HG02763 (cell line): ENCODE results near the gene VWA8.

Experiments
- ATAC-seq: cut with Tn5 transposase; IDR thresholded peaks from one replicate; pipeline ENCODE4 v1.9.1; 2021; ENCODE audit warnings: mild to moderate bottlenecking, moderate library complexity; ENCODE audit not compliant: unreplicated experiment

VWA8 gene

GRCh38 chr13:41697578-41697977 is 263.3 kb downstream of the VWA8 start:
- ATAC-seq = no peak

- ATAC-seq = no peak
Measured at GRCh38 chr13:41696163-41697003, 264.5 kb downstream of the VWA8 start.

- ATAC-seq = no peak
Measured at GRCh38 chr13:41694545-41695301, 266.2 kb downstream of the VWA8 start.

DNA sequence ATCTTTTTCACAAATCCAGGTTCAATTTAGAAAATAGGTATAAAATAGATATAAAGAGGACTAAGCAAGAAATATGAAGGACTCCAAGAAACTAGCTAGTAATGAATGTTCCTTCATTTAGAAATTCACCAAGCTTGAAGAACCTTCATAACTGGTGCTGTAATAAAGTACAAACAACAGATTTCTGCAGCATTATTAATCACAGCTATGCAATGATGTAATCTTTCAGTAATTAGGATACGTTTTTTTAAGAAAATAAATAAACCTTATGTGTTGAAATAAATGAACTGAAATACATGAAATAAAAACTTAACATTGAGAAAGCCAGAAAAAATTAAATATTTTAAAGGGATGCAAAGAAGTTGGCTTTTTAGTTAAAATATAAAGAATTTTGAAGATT is 267.5 kb downstream of the VWA8 start:
- no peak for ATAC-seq

DNA sequence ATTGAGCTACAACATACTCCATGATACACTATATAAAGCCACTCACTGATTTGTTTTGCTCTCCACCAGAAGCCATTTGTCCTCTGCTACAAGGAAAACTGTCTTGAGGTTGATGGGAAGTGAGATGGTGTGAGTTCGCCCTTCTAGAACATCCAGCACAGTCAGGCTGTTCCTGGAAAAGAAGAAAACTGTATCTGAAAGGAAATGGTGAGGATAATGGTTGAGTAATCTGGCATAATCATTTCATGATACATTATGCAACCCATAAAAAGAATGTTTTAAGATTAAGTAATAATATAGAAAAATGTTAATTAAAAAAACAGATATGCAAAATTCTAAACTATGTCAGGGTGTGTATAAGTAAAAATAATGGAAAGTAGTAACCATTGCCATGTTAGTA is 269.6 kb downstream of the VWA8 start:
- ATAC-seq = no peak

- no peak for ATAC-seq
Measured at GRCh38 chr13:41682766-41683165, 278.1 kb downstream of the VWA8 start.

GRCh38 chr13:41682001-41682400 is 278.9 kb downstream of the VWA8 start:
- no peak for ATAC-seq

GRCh38 chr13:41681587-41681986 is 279.3 kb downstream of the VWA8 start:
- no peak for ATAC-seq

DNA sequence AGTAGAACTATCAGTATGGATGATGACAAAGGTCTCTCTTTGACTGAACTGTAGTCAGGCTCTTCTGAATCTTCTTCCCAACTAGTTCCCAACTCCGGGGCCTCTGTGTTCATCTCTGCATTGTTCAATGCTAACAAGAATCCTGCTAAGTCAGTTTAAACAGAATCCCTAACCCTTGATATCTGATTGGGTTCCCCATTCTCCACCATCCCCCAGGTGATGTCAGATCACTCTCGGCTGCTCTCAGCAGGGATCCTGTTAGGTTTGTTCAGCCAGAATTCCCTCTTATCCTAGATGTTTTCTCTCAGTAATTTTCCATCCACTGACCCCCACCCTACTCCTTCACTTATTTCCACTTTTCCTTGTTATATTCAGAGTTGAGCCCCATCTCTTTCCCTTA is 280.0 kb downstream of the VWA8 start:
- ATAC-seq = no peak

GRCh38 chr13:41678848-41679247 is 282.1 kb downstream of the VWA8 start:
- ATAC-seq = no peak

DNA sequence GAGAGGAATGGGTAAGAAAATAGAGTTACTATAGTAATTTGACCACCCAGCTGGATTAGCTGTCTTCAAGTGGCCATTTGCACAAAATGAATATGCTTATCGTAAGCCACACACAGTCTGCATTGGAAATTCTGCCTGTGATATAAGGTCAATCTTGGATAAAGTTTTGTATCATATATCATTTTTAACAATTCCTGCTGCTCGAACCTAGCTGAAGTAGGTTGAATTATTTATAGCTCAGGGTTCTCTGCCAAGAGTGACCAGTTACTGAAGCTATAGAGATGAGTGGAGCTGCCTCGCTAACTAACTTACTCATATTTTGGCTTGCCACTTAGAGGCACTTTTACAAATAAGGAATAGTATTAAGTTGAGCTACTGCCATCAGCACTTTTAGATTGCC is 282.7 kb downstream of the VWA8 start:
- ATAC-seq = no peak

DNA sequence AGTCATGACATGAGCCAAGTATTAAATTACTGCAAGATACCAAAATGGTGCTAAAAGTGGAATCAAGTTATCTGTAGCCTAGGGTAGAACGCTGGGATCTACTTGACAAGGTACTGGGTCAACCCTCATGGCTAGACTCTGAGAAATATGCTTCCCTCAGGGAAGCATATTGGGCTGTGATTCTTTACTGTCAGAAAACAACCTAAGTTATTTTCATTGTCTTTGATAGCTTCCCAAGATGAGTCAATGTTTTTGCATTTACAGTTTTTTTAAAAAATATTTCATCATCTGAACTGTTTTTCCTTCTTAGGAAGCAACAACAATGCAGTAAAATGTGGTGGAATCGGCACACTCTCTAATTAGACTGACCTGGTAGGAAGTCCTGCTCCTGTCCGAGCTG is 285.6 kb downstream of the VWA8 start:
- no peak for ATAC-seq

DNA sequence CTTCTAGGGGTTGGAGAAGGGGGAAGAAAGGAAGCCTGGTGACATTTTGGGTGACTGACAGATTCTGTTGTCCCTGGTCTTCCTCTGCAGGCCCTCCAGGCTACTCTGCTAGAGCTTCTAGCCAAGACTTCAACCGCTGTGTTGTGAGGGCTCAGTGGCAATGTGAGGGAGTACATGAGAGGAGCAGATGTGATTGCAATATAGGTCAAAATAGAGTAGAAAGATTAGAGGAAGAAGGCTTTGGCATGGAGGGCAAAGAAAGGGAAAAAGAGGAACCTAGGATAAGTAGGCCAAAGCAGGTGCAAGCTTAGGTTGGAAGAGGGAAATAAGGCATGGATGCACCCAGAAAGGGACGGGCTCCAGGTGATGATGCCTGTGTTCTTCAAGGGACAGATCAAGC is 286.7 kb downstream of the VWA8 start:
- no peak for ATAC-seq

DNA sequence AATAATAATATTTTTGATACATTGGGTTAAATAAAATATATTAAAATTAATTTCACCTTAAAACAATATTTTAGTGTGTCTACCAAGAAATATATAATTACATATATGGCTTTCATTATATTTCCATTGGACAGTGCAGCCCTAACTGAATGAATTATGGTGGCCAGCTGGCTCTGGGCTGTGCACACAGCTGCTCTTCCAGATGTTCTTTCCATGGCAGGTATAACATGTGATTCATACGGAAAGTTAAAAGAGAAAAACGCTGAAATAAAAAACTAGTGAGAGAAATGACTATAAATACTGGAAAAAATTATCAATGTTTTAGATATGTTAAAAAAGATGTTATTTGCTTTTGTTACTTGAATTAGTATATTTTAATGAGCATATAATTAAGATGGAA is 287.3 kb downstream of the VWA8 start:
- no peak for ATAC-seq

- no peak for ATAC-seq
Measured at GRCh38 chr13:41670873-41671443, 290.0 kb downstream of the VWA8 start.

- ATAC-seq = peak; percentile 72
Measured at GRCh38 chr13:41668130-41668757, 292.7 kb downstream of the VWA8 start.

GRCh38 chr13:41666644-41667043 is 294.3 kb downstream of the VWA8 start:
- no peak for ATAC-seq

- no peak for ATAC-seq
Measured at GRCh38 chr13:41660411-41660810, 300.5 kb downstream of the VWA8 start.

- ATAC-seq = no peak
Measured at GRCh38 chr13:41658057-41658661, 302.8 kb downstream of the VWA8 start.

DNA sequence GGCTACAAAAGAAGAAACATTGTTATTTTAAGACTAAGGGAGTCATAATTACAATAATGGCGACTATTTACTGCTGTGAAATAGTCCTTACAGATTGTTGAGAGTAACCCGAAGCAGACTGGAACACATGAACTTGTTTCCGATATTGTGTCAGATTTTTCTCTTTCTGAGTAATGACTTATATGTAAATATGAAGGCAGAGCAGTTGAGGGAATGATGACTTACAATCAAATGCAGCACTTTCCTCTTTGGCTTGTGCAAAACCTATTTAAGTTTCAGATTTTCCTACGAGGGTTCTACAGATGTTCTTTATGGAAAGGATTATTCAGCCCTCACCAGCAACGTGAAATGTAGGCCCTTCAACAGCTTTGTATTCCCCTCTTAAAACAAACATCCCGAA is 304.9 kb downstream of the VWA8 start:
- ATAC-seq = no peak

- ATAC-seq = no peak
Measured at GRCh38 chr13:41654796-41655195, 306.1 kb downstream of the VWA8 start.
